H7 (cell line): ENCODE data around the gene RBL2. TPM values are rescaled to one million over a fixed set of nuclear protein-coding genes. Genes with fewer than 3 reads are reported as not detected.
"Not testable (repeated sequence)": the region's sequence is repeated elsewhere in the genome, so short reads cannot be mapped to it uniquely, and the experiment has no call there.

Source experiments
- DNase-seq: peaks from one replicate; pipeline ENCODE4 v3.0.0; 2012
- H3K27me3 ChIP-seq: 2 replicates; pipeline ENCODE4 v1.6.0; 2011; ENCODE audit warnings: mild to moderate bottlenecking, low read length; ENCODE audit not compliant: control insufficient read depth, insufficient read depth
- H3K36me3 ChIP-seq: replicated peaks from 2 replicates; pipeline ENCODE4 v1.5.1; 2011; ENCODE audit warnings: low read length; ENCODE audit not compliant: control insufficient read depth, insufficient read depth
- H3K4me3 ChIP-seq: 2 replicates; pipeline ENCODE4 v1.5.1; 2011; ENCODE audit warnings: low read depth, mild to moderate bottlenecking, control low read depth, low read length, moderate library complexity; ENCODE audit not compliant: insufficient read depth
- total RNA-seq: library from RNA; depleted of rRNA; stranded (reverse); fragments of >200 nt; shearing (Covaris generic); gene quantifications from 2 replicates; pipeline ENCODE4 v1.2.3, GENCODE V29; 2014

The RBL2 gene
- total RNA-seq, 1 experiment from 2014 or later: 21.9 TPM

DNA sequence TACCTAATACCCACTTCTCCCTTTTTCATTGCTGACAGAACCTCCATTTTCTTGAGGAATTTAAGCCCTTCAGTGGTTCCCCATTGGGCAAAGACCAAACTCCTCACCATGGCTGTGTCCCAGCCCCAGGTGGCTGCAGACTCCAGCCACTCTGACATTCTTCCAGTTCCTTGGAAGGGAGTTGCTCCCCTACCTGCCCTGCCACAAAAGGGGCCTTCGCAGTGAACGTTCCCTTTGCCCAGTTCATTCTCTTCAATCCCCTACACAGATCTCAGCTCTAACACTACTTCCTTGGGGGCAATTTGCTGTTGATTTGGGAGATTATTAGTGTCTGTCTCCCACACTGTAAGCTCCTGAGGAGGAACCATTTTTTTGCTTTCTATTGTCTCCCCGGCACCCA, 72.0 kb downstream of the RBL2 start:
- Histone ChIP-seq H3K4me3 (no peak overlapping the region), H3K27me3 (no peaks in the 10 kb centered on the region), H3K36me3 (no peaks in the 10 kb centered on the region)
- no peak for DNase-seq

DNA sequence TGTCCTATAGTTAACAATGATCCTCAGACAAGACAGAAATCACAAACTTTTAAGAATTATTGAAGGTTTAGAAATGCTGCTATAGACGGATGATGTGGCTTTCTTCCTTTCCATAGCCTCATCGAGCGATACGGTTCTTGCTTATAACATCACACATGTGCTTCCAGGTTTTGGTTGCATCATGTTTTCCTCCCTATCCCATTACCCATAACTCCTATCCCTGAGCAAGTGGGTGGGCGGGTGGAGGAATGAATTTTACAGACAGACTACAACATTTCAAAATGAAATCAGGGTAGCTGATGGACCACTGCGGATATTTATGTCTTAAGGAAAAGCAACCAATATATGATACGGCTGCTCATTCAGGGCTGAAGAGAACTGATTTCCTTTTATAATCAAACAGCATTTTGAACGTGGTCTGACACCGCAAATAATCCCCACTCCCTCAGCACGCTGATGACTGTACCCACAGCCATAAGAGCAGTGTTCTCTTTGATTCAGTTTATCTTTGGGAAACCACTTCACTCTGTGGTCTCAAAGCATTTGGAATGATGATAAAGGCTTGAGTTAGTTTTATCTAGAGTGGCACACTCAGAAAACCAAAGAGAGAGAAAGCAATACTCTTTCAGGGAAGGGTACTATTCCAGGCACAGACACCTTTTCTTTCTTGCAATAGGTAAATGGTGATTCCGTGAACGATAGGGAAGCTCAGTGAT, 73.4 kb downstream of the RBL2 start:
- Histone ChIP-seq H3K36me3 (no peaks in the 10 kb centered on the region), H3K4me3 (no peak overlapping the region), H3K27me3 (no peaks in the 10 kb centered on the region)
- DNase-seq: no peak

DNA sequence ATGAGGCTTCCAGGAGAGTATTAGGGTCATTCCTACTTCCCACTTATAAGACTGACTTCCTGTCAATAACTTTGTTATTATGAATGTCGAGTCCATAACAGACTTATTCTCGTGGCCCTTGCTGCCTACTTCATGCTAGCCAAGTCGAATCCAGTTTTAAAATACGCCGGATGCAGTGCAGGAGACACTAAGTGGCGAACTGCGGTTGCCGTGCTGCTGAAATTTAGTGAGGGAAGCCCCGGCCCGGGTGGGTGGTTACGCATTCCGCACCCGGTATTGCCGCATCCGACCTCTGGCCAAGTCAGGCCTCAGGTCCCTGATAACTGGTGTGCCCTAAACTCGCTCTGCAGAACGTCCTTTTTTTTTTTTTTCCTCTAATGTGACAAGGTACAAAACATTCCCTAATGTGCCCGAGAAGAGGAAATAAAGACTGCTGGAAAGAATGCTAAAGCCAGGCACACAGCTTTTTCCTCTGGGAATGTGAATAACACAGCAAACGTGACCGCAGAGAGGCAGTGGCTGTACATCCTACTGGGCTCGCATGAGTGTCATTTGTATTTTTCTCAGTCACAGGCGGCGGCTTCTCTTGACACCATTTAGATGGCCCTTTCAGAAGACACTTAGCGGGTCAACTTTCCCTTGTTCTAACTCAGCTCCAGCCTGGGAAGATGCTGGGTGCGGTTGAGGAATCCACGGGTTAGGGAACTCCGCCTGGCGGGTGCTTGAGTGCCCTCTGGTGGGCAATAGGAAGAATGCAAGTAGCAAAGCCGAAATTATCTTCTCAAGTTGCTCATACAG, 75.8 kb downstream of the RBL2 start:
- H3K27me3 ChIP-seq: no peaks in the 10 kb centered on the region
- peak; percentile 83 for DNase-seq
- no peak overlapping the region for H3K4me3 ChIP-seq
- H3K36me3 ChIP-seq: no peaks in the 10 kb centered on the region

DNA sequence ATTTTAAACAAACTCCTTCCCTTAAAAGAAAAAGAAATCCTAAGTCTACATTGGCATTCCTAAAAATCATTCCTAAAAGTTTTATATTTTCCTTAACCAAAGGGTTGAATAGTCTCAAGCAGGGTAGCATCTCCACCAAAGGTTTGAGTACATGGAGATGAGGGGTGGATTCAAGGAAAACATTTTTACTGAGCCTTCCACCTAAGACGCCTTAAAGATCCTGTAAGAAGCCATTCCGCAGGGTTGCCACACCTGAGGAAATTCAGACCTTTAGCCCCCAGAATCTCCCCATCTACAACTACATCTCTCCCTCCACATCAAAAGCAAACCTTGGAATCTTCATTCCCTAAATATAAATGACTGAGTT, 76.4 kb downstream of the RBL2 start:
- Histone ChIP-seq H3K27me3 (no peaks in the 10 kb centered on the region), H3K36me3 (no peaks in the 10 kb centered on the region), H3K4me3 (no peak overlapping the region)
- no peak for DNase-seq

DNA sequence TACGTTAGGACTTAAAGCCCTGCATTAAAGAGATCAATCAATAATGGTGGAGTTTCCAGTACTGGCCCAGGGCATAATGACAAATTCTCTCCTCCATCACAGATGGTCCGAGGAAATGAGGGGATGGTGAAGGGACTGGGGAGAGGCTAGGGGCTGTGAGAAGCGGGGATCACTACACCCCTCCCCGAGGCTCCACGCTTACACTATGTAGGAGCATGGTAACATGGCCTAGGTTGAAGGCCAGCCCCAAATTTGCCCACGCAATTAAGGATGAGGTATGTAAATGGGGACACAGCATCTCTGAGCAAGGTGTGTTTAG, 76.8 kb downstream of the RBL2 start:
- Histone ChIP-seq H3K4me3 (no peak overlapping the region), H3K27me3 (no peaks in the 10 kb centered on the region), H3K36me3 (no peaks in the 10 kb centered on the region)
- DNase-seq: no peak

DNA sequence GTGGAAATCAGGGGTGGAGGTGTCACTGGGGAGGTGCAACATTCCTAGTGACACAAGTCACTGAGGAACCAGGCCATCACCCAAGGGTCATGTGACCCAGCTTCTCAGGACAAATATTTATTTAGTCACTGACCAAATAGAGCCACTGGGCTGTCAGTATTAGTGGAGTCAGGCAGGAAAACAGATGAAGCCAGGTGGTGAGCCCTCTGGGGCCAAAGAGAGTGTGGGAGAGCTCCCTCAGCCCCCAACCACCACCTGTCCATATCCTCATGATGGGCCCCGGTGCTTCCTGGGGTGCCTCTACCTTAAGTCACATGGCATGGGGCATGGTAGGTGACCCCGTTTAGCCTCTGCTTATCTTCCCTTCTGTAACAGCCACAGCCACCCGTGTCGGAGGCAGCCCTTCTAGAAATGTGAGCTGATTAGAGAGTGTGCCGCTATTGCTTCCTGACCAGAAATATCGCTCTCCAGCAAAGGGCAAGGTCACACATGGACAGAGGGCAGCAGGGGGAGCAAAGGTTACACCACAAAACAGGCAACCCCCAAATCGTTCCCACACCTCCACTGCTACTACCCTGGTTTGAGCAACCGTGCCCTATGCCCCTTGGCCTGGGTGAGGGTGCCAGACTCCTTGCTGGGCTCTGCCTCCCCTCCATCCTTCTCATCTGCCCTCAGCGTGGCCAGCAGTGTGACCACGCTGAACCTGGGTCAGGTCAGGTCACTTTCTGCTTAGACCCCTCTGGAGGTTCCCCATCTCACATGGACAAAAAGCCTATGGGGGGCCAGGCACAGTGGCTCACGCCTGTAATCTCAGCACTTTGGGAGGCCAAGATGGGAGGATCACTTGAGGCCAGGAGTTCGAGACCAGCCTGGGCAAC, 77.4 kb downstream of the RBL2 start:
- no peaks in the 10 kb centered on the region for H3K36me3 ChIP-seq
- DNase-seq: no peak
- no peak overlapping the region for H3K4me3 ChIP-seq
- no peaks in the 10 kb centered on the region for H3K27me3 ChIP-seq

DNA sequence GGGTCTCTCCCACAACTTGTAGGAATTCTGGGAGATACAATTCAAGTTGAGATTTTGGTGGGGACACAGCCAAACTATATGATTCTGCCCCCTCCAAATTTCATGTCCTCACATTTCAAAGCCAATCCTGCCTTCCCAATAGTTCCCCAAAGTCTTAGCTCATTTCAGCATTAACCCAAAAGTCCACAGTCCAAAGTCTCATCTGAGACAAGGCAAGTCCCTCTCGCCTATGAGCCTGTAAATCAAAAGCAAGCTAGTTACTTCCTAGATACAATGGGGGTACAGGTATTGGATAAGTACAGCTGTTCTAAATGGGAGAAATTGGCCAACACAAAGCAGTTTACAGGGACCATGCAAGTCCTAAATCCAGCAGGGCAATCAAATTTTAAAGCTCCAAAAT, 78.5 kb downstream of the RBL2 start:
- not testable (repeated sequence) for H3K27me3 ChIP-seq, H3K4me3 ChIP-seq, H3K36me3 ChIP-seq

DNA sequence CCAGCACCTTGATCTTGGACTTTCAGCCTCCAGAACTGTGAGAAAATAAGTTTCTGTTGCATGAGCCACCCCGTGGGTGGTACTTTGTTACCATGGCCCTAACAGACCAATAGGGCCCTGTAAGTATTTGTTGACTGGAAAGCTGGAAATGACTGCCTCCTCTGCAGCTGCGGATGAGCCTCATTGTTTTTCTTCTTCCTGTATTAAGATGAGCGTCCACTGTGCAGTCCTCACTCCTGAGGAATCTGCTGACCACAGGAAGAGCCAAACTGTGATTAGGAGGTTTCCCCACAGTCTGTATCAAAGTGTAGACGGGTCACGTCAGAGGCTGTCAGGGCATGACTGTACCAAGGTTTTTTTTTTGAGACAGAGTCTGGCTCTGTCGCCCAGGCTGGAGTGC, 81.0 kb downstream of the RBL2 start:
- no peaks in the 10 kb centered on the region for H3K36me3 ChIP-seq
- H3K27me3 ChIP-seq: no peaks in the 10 kb centered on the region
- DNase-seq: no peak
- H3K4me3 ChIP-seq: no peak overlapping the region

More for the DNA sequence above, 78.5 kb downstream of the RBL2 start:
- not testable (repeated sequence) for DNase-seq

DNA sequence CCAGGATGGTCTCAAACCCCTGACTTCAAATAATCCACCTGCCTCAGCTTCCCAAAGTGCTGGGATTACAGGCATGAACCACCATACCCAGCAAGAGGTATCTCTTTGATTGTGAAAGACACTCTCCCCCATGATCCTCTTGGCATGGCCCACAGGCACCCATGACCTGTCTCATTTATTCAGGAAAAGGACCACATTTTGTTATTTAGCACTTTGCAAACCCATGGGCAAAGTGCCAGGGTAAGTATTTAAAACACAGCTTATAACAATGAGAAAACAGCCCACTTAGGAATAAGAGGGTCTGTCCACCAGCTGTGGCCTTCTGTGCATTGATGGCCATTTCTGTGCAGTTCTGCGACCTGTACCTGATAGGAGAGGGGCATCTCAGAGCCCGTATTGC, 81.5 kb downstream of the RBL2 start:
- DNase-seq: no peak
- H3K4me3 ChIP-seq: no peak overlapping the region
- H3K27me3 ChIP-seq: no peaks in the 10 kb centered on the region
- no peaks in the 10 kb centered on the region for H3K36me3 ChIP-seq

DNA sequence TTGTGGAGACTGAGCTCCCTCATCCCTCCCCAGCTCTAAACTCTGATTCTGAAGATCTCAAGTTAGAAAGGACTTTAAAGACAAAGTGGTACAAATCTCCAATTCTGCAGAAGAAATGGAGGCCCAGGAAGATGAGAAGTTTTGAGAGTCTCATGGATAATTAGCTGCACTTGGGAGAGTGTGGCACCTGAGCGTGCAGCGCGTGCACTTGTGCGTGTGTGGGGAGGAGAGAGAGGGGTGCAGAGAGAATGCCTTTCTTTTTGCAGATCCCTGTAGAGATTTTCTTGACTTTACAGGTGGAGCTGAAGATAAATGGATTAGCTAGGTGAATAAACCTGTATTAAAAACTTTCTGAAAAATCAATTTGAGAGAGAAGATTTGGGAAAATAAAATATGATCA, 83.6 kb downstream of the RBL2 start:
- no peak overlapping the region for H3K4me3 ChIP-seq
- DNase-seq: no peak
- no peaks in the 10 kb centered on the region for H3K27me3 ChIP-seq
- H3K36me3 ChIP-seq: no peaks in the 10 kb centered on the region

DNA sequence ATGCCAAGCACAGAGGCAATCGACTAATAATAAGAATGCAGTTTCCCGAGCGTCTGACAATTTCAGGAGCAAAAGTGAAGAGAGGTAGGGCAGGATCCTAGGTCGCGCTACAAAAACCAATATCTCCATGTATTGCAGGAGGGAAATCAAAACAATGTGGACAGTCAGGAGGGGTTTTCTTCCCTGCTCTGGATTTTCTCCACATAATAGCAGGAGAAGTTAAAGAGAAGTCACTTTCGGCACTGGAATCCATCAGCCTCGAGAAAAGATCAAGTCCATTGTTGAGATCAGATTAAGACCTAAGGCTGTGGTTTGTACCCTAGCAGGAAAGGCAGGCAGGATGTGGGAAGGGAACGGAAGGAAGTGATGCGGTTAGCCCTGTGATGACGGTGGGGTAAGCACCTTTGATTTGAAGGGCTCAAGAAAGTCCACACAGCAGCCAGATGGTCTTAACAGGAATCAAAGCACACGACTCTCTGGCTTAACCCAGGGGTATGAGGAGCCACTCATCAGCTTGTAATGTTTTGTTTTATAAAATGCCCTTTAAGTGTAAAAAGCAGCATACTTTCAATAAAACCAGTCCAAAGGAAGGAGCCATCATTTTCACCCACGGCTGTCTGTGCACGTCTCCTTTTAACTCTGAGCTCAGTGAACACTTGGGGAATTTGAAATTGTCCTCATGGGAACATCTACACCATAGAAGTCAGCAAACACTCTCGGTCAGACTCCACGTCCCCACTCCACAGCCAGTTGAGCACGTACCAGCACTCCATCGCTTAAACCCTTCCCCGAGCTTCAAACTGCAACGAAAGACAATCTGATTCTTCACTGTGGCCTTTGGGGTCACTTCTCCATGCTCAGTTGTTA, 84.5 kb downstream of the RBL2 start:
- H3K36me3 ChIP-seq: no peaks in the 10 kb centered on the region
- no peak for DNase-seq
- H3K4me3 ChIP-seq: no peak overlapping the region
- H3K27me3 ChIP-seq: no peaks in the 10 kb centered on the region

DNA sequence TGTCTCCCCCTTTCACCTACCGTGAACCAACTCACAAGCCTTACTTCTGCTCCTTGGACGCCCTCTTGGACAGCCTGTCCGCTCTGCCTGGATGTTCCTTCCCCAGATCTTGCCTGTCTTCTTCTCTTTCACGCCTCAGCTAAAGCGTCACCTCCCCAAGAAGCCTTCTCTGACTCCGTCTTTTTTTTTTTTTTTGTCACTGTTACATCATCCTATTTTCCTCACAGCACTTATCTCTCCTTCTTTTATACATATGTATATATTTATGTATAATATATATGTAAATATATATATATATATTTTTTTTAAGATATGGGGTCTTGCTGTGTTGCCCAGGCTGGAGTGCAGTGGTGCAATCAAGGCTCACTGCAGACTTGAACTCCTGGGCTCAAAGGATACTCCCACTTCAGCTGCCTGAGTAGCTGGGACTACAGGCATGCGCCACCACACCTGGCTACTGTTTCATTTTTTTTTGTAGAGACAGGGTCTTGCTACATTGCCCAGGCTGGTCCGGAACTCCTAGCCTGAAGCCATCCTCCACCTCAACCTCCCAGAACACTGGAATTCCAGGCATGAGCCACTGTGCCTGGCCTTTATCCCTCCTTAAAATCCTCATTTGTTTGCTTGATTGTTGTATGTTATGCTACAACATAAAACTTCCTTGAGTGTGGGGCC, 85.3 kb downstream of the RBL2 start:
- Histone ChIP-seq H3K36me3 (no peaks in the 10 kb centered on the region), H3K27me3 (no peaks in the 10 kb centered on the region), H3K4me3 (no peak overlapping the region)
- DNase-seq: no peak

DNA sequence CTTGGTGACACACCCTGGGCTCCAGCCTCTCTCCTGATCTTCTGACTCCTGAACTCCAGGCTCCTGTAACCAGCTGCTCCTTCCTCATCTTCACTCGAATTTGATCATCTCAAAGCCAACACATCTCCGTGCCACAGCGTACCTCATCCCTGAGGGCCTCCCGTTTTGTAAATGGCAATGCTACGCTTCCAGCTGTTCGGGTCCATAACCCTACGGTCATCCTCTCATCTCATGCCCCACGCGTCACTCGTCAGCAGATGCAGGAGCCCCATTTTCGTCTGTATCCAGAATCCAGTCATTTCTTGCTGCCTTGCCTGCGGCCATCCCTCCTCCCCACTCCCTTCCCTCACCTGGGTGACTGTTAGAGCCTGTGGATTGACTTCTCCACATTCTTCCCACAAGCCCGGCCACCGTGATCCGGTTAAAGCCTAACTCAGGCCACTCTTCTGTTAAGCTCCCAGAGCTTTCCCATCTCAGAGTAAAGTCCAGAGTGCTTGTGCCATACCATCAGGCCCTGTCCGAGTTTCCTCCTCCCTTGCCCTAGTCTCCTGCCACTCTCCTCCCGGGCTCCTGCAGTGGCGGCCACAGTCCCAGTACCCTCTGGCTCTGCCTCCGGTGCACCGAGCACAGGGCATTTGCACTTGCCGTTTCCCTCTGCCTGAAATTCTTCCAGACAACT, 89.0 kb downstream of the RBL2 start:
- Histone ChIP-seq H3K27me3 (no peaks in the 10 kb centered on the region), H3K4me3 (no peak overlapping the region), H3K36me3 (no peaks in the 10 kb centered on the region)
- DNase-seq: no peak
